ENCODE results near the gene ADGRG3. TPM values are rescaled to one million over a fixed set of nuclear protein-coding genes. Genes with fewer than 3 reads are reported as not detected.

Gene ADGRG3
- total and polyA plus RNA-seq, 2 of the 13 experiments (the other 11 are each of a cell fraction or from before 2014, with no cell fraction given): 2.7 to 11.8 TPM

DNA sequence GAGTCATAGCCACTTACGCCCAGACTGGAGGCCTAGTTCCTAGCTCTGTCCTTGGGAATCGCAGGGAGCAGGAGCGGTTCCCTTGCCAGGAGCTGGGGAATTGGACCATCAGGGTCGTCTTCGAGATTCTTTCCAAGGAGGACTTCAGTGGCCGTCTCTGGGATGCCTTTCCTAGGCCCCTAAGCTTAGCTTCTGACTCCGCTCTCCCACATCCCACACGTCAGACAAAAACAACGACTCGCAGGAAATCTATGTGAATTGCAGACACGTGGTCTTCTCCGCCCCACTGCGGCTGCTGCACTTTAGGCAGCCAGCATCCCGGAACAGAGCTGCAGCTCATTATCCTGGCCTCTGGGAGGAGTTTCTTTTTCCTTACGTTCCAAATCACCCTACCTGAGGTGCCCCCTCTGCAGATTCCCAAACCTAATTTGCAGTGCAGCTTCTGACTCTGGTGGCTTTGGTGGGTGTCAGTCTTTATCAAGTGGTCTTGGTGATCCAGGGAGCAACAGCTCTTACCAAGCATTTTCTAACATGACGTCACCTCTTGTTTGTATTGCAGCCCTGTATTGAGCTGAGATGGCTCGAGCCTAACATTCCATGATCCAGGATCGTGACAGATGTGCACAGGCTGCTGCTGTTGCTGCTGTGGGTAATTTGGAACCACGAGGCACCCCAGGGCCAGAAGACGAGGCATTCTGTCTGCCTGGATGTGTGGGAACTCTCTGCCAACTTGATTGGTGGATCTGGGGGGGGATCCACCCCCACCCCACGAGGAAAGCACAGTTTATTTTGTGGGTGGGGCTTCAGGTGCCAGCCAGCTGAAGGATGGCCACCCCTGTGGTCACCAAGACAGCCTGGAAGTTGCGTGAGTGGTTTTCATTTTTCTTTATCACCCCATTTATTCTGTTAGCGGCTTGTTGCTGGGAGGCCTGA is 68.6 kb downstream of the ADGRG3 start (continued):
- TF ChIP-seq, protein P1, sequence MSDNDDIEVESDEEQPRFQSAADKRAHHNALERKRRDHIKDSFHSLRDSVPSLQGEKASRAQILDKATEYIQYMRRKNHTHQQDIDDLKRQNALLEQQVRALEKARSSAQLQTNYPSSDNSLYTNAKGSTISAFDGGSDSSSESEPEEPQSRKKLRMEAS (IDR thresholded peaks at IDR 0.05): peak; percentile 90
- TF ChIP-seq WIZ (CRISPR knock-in tag; IDR thresholded peaks at IDR 0.05) (no peak), HNF4A (CRISPR knock-in tag; IDR thresholded peaks at IDR 0.05) (no peak; the same call in 1 of the 2 replicates), RARG (CRISPR knock-in tag; IDR thresholded peaks at IDR 0.05; ENCODE audit: low read depth) (no peak), TGIF2 (CRISPR knock-in tag; IDR thresholded peaks at IDR 0.05) (peak; percentile 31; the same call in 1 of the 2 replicates), STAT5B (CRISPR knock-in tag; IDR thresholded peaks at IDR 0.05) (no peak), SKI (IDR thresholded peaks at IDR 0.05; ENCODE audit: partially characterized antibody) (no peak), ZNF253 (CRISPR knock-in tag; IDR thresholded peaks at IDR 0.05; ENCODE audit: borderline replicate concordance) (peak; percentile 72; the same call in 1 of the 2 replicates), HMG20A (CRISPR knock-in tag; IDR thresholded peaks at IDR 0.05; ENCODE audit: borderline replicate concordance) (no peak), ZNF672 (CRISPR knock-in tag; IDR thresholded peaks at IDR 0.05) (no peak), ZNF670 (CRISPR knock-in tag; IDR thresholded peaks at IDR 0.05; ENCODE audit: borderline replicate concordance) (no peak), GTF3A (CRISPR knock-in tag; conservative IDR thresholded peaks at IDR 0.05) (no peak), ZNF644 (CRISPR knock-in tag; IDR thresholded peaks at IDR 0.05; ENCODE audit: low read depth) (no peak), ZFP36L2 (CRISPR knock-in tag; IDR thresholded peaks at IDR 0.05) (no peak), RFX5 (IDR thresholded peaks at IDR 0.05; ENCODE audit: low read depth, low read length) (peak; percentile 38; the same call in 1 of the 2 replicates), TBP (CRISPR knock-in tag; IDR thresholded peaks at IDR 0.05) (no peak), LCORL (IDR thresholded peaks at IDR 0.05) (no peak), LCORL (CRISPR knock-in tag; IDR thresholded peaks at IDR 0.05) (no peak; the same call in 1 of the 2 replicates), ZNF264 (CRISPR knock-in tag; IDR thresholded peaks at IDR 0.05) (no peak), ZNF570 (CRISPR knock-in tag; IDR thresholded peaks at IDR 0.05; ENCODE audit: borderline replicate concordance) (no peak)
- TF ChIP-seq, protein P2, sequence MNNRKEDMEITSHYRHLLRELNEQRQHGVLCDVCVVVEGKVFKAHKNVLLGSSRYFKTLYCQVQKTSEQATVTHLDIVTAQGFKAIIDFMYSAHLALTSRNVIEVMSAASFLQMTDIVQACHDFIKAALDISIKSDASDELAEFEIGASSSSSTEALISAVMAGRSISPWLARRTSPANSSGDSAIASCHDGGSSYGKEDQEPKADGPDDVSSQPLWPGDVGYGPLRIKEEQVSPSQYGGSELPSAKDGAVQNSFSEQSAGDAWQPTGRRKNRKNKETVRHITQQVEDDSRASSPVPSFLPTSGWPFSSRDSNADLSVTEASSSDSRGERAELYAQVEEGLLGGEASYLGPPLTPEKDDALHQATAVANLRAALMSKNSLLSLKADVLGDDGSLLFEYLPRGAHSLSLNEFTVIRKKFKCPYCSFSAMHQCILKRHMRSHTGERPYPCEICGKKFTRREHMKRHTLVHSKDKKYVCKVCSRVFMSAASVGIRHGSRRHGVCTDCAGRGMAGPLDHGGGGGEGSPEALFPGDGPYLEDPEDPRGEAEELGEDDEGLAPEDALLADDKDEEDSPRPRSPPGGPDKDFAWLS (CRISPR knock-in tag; IDR thresholded peaks at IDR 0.05; ENCODE audit: borderline replicate concordance): no peak
- TF ChIP-seq, protein P3, sequence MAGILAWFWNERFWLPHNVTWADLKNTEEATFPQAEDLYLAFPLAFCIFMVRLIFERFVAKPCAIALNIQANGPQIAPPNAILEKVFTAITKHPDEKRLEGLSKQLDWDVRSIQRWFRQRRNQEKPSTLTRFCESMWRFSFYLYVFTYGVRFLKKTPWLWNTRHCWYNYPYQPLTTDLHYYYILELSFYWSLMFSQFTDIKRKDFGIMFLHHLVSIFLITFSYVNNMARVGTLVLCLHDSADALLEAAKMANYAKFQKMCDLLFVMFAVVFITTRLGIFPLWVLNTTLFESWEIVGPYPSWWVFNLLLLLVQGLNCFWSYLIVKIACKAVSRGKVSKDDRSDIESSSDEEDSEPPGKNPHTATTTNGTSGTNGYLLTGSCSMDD (CRISPR knock-in tag; IDR thresholded peaks at IDR 0.05): no peak
- TF ChIP-seq, protein P4, sequence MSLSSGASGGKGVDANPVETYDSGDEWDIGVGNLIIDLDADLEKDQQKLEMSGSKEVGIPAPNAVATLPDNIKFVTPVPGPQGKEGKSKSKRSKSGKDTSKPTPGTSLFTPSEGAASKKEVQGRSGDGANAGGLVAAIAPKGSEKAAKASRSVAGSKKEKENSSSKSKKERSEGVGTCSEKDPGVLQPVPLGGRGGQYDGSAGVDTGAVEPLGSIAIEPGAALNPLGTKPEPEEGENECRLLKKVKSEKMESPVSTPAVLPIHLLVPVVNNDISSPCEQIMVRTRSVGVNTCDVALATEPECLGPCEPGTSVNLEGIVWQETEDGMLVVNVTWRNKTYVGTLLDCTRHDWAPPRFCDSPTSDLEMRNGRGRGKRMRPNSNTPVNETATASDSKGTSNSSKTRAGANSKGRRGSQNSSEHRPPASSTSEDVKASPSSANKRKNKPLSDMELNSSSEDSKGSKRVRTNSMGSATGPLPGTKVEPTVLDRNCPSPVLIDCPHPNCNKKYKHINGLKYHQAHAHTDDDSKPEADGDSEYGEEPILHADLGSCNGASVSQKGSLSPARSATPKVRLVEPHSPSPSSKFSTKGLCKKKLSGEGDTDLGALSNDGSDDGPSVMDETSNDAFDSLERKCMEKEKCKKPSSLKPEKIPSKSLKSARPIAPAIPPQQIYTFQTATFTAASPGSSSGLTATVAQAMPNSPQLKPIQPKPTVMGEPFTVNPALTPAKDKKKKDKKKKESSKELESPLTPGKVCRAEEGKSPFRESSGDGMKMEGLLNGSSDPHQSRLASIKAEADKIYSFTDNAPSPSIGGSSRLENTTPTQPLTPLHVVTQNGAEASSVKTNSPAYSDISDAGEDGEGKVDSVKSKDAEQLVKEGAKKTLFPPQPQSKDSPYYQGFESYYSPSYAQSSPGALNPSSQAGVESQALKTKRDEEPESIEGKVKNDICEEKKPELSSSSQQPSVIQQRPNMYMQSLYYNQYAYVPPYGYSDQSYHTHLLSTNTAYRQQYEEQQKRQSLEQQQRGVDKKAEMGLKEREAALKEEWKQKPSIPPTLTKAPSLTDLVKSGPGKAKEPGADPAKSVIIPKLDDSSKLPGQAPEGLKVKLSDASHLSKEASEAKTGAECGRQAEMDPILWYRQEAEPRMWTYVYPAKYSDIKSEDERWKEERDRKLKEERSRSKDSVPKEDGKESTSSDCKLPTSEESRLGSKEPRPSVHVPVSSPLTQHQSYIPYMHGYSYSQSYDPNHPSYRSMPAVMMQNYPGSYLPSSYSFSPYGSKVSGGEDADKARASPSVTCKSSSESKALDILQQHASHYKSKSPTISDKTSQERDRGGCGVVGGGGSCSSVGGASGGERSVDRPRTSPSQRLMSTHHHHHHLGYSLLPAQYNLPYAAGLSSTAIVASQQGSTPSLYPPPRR (CRISPR knock-in tag; IDR thresholded peaks at IDR 0.05; ENCODE audit: borderline replicate concordance): no peak

Data from HepG2 (cell line).